Stimulated activated CD4-positive, alpha-beta T cell treated with anti-CD3 and anti-CD28 coated beads, TNF-alpha, amount 100 ng/mL, for 4 hours (primary cell): ENCODE results near the gene CARD10.

Source experiments
- DNase-seq, 3 experiments: peaks; one replicate each; pipeline ENCODE4 v3.0.0-alpha.2; 2020; ENCODE audit warnings: low read depth in 3 of 3

CARD10 gene

GRCh38 chr22:37525746-37526350 is 6.6 kb upstream of the CARD10 start:
- DNase-seq, result no peak

- DNase-seq, result peak in 2 of 3 experiments; percentile 11 to 19
These were observed 6.0 kb upstream of the CARD10 start for GRCh38 chr22:37525073-37525745.

- no peak for DNase-seq
These were observed 3.3 kb upstream of the CARD10 start for GRCh38 chr22:37522482-37522881.

GRCh38 chr22:37521236-37521739 is 2.1 kb upstream of the CARD10 start:
- no peak for DNase-seq

GRCh38 chr22:37520776-37521191 is 1.6 kb upstream of the CARD10 start:
- no peak for DNase-seq

- DNase-seq, result no peak
These were observed 527 bp downstream of the CARD10 start for GRCh38 chr22:37518509-37519267.

GRCh38 chr22:37517826-37518450 is 1.3 kb downstream of the CARD10 start:
- DNase-seq, result no peak

- DNase-seq, result no peak
These were observed 2.8 kb downstream of the CARD10 start for GRCh38 chr22:37516456-37516855.

GRCh38 chr22:37515901-37516300 is 3.3 kb downstream of the CARD10 start:
- no peak for DNase-seq

GRCh38 chr22:37514526-37515051 is 4.6 kb downstream of the CARD10 start:
- no peak for DNase-seq

GRCh38 chr22:37511395-37512104 is 7.7 kb downstream of the CARD10 start:
- DNase-seq, result no peak

- no peak for DNase-seq
These were observed 9.1 kb downstream of the CARD10 start for GRCh38 chr22:37510091-37510490.

- DNase-seq, result no peak
These were observed 10.0 kb downstream of the CARD10 start for GRCh38 chr22:37509059-37509860.

GRCh38 chr22:37508431-37508992 is 10.7 kb downstream of the CARD10 start:
- no peak for DNase-seq

GRCh38 chr22:37507731-37508130 is 11.5 kb downstream of the CARD10 start:
- no peak for DNase-seq

GRCh38 chr22:37505989-37506388 is 13.2 kb downstream of the CARD10 start:
- DNase-seq, result no peak

GRCh38 chr22:37505565-37505964 is 13.7 kb downstream of the CARD10 start:
- no peak for DNase-seq

GRCh38 chr22:37504964-37505363 is 14.3 kb downstream of the CARD10 start:
- no peak for DNase-seq

GRCh38 chr22:37503850-37504249 is 15.4 kb downstream of the CARD10 start:
- no peak for DNase-seq

GRCh38 chr22:37503183-37503683 is 16.0 kb downstream of the CARD10 start:
- DNase-seq, result no peak
